ENCODE results near the gene EDIL3. TPM values are rescaled to one million over a fixed set of nuclear protein-coding genes. Genes with fewer than 3 reads are reported as not detected.

EDIL3 gene
- total and polyA plus RNA-seq, 2 of the 8 experiments (the other 6 are each of a cell fraction or from before 2014, with no cell fraction given), result 14.7 to 47.2 TPM

DNA sequence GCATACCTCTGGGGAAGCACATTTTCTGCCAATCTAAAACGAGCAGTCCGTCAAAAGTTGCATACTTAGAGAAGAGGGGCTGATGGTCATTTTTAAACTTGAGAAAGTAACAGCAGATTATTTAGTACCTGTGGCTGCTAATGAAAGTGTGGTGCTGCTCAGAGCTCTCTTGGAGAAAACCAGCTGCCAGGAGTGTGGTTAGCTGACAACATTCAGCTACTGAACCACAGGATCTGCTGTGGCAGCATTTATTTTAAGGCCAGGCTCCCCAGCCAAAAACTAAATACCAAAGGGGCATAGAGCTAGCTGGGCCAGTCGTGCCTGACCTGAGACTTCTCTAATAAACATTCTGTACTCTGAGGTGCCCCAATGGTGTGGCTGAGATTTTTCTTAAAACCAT, 203.6 kb downstream of the EDIL3 start (continued):
- TF ChIP-seq CBX8 (IDR thresholded peaks at IDR 0.05; ENCODE audit: borderline replicate concordance, low read depth, low read length), result no peak
- TF ChIP-seq KDM4A (IDR thresholded peaks at IDR 0.05; ENCODE audit: low read depth, low read length, severe bottlenecking), result no peak
- TF ChIP-seq RBBP5 (IDR thresholded peaks at IDR 0.05; ENCODE audit: borderline replicate concordance, low read depth, low read length), result no peak
- no peak for TF ChIP-seq TBP (IDR thresholded peaks at IDR 0.05; ENCODE audit: low read depth, low read length)

Measured in H1 (cell line).